ENCODE measurements around the gene WDR86. TPM values are rescaled to one million over a fixed set of nuclear protein-coding genes. Genes with fewer than 3 reads are reported as not detected.

Gene WDR86
- total and polyA plus RNA-seq, 2 experiments from 2014 or later: 9.1 to 59.1 TPM

DNA sequence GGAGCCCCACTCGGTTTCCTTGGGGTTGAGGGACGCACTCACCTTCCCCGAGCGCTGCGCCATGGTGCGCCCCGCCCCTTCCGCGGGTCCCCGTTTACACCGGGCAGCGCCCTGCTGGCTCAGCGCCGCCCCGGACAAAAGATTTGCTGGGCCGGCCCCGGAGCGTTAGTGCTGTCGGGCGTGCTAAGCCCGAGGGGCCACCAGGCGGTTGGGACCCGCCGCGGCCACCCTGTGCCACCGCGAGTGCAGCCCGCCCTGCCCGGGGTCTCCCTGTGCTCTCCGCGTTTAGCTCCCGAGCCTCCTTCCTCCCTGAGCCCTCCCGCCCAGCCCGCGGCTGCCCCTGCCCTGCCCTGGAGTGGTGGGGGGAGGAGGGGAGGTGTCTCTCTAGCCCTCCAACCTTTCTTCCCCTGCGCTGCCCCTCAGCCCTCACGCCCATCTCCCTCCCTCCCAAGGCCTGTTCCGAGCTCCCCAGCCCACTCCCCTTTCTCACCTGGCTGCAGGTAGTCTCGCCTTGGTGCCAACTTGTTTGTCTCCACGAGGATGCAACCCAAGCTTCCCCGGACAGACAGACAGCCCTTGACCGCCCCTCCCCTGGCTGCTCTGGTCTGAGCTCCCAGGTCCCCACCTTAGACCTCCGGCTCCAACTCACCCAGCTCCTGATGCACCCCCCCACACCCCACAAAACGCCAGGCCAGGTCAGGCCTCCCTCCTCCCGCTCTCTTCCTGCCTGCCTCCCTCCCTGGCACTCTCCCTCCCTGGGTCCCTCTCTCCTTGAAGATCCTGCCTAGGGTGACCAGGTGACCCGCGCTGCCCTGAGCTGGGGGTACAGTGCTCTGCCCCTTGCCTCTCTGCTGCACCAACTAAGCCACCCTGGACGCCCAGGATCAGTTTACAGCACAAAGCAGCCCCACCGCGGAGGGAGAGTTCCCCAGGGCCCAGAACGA is 30.3 kb upstream of the WDR86 start, which contains the start of gene CRYGN:
CRYGN (minus strand) TSS at position 287 of the 944 bp plus-strand sequence; CDS start at position 63, 224 bp downstream.
- Histone ChIP-seq H3K4me1 (ENCODE audit: insufficient read depth) (peaks cover 25% of the 10 kb centered on the region), H3F3A (replicated peaks; ENCODE audit: low read depth) (peaks cover 8% of the 10 kb centered on the region), H2AFZ (peak within 1 kb of the TSS; percentile 99), H3K27me3 (ENCODE audit: insufficient read depth) (peaks cover 10% of the 10 kb centered on the region; the same call in 1 of the 2 replicates), H3K79me2 (replicated peaks; ENCODE audit: insufficient read depth) (no peaks in the 10 kb centered on the region), H4K20me1 (replicated peaks; ENCODE audit: insufficient read depth) (no peaks in the 10 kb centered on the region), H3K36me3 (ENCODE audit: insufficient read depth) (no peaks in the 10 kb centered on the region), H3K9me2 (ENCODE audit: insufficient read depth) (no peaks in the 10 kb centered on the region), H3K4me3 (peak within 1 kb of the TSS; percentile 73), H3K4me2 (peak within 1 kb of the TSS; percentile 89), H3K27ac (ENCODE audit: low read depth) (no peak within 1 kb of the TSS)
- H3K27ac Mint-ChIP-seq: peak within 1 kb of the TSS; percentile 48; the same call in 1 of the 2 replicates
- H3K27me3 Mint-ChIP-seq (ENCODE audit: insufficient read depth, low read depth, poor library complexity): peaks cover 17% of the 10 kb centered on the region
- DNase-seq (ENCODE audit: low spot score): peak; percentile 80
- peak within 1 kb of the TSS; percentile 83 for H3K4me3 Mint-ChIP-seq
- peak; percentile 85 for ATAC-seq
- H3K4me1 Mint-ChIP-seq: peaks cover 27% of the 10 kb centered on the region
- TF ChIP-seq POLR2AphosphoS5 (IDR thresholded peaks at IDR 0.05; ENCODE audit: low read depth): no peak
- TF ChIP-seq STAT1 (IDR thresholded peaks at IDR 0.05; ENCODE audit: unreplicated experiment): no peak
- TF ChIP-seq EZH2phosphoT487 (IDR thresholded peaks at IDR 0.05; ENCODE audit: unreplicated experiment): no peak
- TF ChIP-seq ZNF114 (CRISPR knock-in tag; IDR thresholded peaks at IDR 0.05): no peak
- no peak for TF ChIP-seq EZH2 (IDR thresholded peaks at IDR 0.05; ENCODE audit: low read depth, unreplicated experiment)
- TF ChIP-seq, protein P1, sequence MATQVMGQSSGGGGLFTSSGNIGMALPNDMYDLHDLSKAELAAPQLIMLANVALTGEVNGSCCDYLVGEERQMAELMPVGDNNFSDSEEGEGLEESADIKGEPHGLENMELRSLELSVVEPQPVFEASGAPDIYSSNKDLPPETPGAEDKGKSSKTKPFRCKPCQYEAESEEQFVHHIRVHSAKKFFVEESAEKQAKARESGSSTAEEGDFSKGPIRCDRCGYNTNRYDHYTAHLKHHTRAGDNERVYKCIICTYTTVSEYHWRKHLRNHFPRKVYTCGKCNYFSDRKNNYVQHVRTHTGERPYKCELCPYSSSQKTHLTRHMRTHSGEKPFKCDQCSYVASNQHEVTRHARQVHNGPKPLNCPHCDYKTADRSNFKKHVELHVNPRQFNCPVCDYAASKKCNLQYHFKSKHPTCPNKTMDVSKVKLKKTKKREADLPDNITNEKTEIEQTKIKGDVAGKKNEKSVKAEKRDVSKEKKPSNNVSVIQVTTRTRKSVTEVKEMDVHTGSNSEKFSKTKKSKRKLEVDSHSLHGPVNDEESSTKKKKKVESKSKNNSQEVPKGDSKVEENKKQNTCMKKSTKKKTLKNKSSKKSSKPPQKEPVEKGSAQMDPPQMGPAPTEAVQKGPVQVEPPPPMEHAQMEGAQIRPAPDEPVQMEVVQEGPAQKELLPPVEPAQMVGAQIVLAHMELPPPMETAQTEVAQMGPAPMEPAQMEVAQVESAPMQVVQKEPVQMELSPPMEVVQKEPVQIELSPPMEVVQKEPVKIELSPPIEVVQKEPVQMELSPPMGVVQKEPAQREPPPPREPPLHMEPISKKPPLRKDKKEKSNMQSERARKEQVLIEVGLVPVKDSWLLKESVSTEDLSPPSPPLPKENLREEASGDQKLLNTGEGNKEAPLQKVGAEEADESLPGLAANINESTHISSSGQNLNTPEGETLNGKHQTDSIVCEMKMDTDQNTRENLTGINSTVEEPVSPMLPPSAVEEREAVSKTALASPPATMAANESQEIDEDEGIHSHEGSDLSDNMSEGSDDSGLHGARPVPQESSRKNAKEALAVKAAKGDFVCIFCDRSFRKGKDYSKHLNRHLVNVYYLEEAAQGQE (IDR thresholded peaks at IDR 0.05; ENCODE audit: unreplicated experiment): no peak
- TF ChIP-seq, protein P2, sequence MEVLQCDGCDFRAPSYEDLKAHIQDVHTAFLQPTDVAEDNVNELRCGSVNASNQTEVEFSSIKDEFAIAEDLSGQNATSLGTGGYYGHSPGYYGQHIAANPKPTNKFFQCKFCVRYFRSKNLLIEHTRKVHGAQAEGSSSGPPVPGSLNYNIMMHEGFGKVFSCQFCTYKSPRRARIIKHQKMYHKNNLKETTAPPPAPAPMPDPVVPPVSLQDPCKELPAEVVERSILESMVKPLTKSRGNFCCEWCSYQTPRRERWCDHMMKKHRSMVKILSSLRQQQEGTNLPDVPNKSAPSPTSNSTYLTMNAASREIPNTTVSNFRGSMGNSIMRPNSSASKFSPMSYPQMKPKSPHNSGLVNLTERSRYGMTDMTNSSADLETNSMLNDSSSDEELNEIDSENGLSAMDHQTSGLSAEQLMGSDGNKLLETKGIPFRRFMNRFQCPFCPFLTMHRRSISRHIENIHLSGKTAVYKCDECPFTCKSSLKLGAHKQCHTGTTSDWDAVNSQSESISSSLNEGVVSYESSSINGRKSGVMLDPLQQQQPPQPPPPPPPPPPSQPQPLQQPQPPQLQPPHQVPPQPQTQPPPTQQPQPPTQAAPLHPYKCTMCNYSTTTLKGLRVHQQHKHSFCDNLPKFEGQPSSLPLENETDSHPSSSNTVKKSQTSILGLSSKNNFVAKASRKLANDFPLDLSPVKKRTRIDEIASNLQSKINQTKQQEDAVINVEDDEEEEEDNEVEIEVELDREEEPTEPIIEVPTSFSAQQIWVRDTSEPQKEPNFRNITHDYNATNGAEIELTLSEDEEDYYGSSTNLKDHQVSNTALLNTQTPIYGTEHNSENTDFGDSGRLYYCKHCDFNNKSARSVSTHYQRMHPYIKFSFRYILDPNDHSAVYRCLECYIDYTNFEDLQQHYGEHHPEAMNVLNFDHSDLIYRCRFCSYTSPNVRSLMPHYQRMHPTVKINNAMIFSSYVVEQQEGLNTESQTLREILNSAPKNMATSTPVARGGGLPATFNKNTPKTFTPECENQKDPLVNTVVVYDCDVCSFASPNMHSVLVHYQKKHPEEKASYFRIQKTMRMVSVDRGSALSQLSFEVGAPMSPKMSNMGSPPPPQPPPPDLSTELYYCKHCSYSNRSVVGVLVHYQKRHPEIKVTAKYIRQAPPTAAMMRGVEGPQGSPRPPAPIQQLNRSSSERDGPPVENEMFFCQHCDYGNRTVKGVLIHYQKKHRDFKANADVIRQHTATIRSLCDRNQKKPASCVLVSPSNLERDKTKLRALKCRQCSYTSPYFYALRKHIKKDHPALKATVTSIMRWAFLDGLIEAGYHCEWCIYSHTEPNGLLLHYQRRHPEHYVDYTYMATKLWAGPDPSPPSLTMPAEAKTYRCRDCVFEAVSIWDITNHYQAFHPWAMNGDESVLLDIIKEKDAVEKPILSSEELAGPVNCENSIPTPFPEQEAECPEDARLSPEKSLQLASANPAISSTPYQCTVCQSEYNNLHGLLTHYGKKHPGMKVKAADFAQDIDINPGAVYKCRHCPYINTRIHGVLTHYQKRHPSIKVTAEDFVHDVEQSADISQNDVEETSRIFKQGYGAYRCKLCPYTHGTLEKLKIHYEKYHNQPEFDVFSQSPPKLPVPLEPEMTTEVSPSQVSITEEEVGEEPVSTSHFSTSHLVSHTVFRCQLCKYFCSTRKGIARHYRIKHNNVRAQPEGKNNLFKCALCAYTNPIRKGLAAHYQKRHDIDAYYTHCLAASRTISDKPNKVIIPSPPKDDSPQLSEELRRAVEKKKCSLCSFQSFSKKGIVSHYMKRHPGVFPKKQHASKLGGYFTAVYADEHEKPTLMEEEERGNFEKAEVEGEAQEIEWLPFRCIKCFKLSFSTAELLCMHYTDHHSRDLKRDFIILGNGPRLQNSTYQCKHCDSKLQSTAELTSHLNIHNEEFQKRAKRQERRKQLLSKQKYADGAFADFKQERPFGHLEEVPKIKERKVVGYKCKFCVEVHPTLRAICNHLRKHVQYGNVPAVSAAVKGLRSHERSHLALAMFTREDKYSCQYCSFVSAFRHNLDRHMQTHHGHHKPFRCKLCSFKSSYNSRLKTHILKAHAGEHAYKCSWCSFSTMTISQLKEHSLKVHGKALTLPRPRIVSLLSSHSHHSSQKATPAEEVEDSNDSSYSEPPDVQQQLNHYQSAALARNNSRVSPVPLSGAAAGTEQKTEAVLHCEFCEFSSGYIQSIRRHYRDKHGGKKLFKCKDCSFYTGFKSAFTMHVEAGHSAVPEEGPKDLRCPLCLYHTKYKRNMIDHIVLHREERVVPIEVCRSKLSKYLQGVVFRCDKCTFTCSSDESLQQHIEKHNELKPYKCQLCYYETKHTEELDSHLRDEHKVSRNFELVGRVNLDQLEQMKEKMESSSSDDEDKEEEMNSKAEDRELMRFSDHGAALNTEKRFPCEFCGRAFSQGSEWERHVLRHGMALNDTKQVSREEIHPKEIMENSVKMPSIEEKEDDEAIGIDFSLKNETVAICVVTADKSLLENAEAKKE (CRISPR knock-in tag; IDR thresholded peaks at IDR 0.05): no peak
- TF ChIP-seq, protein P3, sequence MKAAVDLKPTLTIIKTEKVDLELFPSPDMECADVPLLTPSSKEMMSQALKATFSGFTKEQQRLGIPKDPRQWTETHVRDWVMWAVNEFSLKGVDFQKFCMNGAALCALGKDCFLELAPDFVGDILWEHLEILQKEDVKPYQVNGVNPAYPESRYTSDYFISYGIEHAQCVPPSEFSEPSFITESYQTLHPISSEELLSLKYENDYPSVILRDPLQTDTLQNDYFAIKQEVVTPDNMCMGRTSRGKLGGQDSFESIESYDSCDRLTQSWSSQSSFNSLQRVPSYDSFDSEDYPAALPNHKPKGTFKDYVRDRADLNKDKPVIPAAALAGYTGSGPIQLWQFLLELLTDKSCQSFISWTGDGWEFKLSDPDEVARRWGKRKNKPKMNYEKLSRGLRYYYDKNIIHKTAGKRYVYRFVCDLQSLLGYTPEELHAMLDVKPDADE (IDR thresholded peaks at IDR 0.05): no peak
- no peak for TF ChIP-seq ZNF331 (CRISPR knock-in tag; IDR thresholded peaks at IDR 0.05; ENCODE audit: low read depth)
- no peak for TF ChIP-seq JUNB (IDR thresholded peaks at IDR 0.05; ENCODE audit: unreplicated experiment)
- TF ChIP-seq, protein P4, sequence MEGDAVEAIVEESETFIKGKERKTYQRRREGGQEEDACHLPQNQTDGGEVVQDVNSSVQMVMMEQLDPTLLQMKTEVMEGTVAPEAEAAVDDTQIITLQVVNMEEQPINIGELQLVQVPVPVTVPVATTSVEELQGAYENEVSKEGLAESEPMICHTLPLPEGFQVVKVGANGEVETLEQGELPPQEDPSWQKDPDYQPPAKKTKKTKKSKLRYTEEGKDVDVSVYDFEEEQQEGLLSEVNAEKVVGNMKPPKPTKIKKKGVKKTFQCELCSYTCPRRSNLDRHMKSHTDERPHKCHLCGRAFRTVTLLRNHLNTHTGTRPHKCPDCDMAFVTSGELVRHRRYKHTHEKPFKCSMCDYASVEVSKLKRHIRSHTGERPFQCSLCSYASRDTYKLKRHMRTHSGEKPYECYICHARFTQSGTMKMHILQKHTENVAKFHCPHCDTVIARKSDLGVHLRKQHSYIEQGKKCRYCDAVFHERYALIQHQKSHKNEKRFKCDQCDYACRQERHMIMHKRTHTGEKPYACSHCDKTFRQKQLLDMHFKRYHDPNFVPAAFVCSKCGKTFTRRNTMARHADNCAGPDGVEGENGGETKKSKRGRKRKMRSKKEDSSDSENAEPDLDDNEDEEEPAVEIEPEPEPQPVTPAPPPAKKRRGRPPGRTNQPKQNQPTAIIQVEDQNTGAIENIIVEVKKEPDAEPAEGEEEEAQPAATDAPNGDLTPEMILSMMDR (conservative IDR thresholded peaks at IDR 0.05; ENCODE audit: low read depth in 2 of 2): no peak
- no peak for TF ChIP-seq NANOG (IDR thresholded peaks at IDR 0.05; ENCODE audit: borderline replicate concordance)
- no peak for TF ChIP-seq CREB1 (CRISPR knock-in tag; IDR thresholded peaks at IDR 0.05; ENCODE audit: low read depth)
- no peaks in the 10 kb centered on the region for H3K9me3 Mint-ChIP-seq
- H3K36me3 Mint-ChIP-seq (ENCODE audit: low read depth): no peaks in the 10 kb centered on the region; the same call in 2 of the 3 replicates

Measured in GM23338 (cell line).